Natural killer cell (primary cell): ENCODE measurements around the gene PLAAT2. TPM values are rescaled to one million over a fixed set of nuclear protein-coding genes. Genes with fewer than 3 reads are reported as not detected.

Experiments used
- ATAC-seq, 3 donors: fragments of 150-1000 bp in 2 of 3; fragments of 200-7000 bp in 1 of 3; cut with Tn5 transposase; 1 replicate in 1 of 3; 2 replicates in 2 of 3; pipeline ENCODE4 v1.10.0; 2021; ENCODE audit warnings: mild to moderate bottlenecking in 2 of 3, moderate library complexity in 2 of 3
- DNase-seq, 2 donors: peaks; one replicate each; pipeline versions ENCODE4 v3.0.0 to v3.0.0-alpha.2; 2013 to 2021; ENCODE audit warnings: mixed read lengths in 1 of 2
- H3K27ac ChIP-seq: one replicate; pipeline ENCODE4 v1.5.1; 2013; ENCODE audit warnings: mild to moderate bottlenecking, low read length
- H3K27me3 ChIP-seq: one replicate; pipeline ENCODE4 v1.6.1; 2013; ENCODE audit warnings: low read length; ENCODE audit not compliant: control insufficient read depth, insufficient read depth
- H3K36me3 ChIP-seq: one replicate; pipeline ENCODE4 v1.6.1; 2013; ENCODE audit warnings: low read length; ENCODE audit not compliant: control insufficient read depth, insufficient read depth
- H3K4me1 ChIP-seq: one replicate; pipeline ENCODE4 v1.6.1; 2013; ENCODE audit warnings: low read length; ENCODE audit not compliant: control insufficient read depth, insufficient read depth
- H3K4me3 ChIP-seq: one replicate; pipeline ENCODE4 v1.5.1; 2013; ENCODE audit warnings: low read length
- H3K9me3 ChIP-seq: one replicate; pipeline ENCODE4 v1.6.1; 2013; ENCODE audit warnings: low read length; ENCODE audit not compliant: control insufficient read depth, insufficient read depth
- H3K27ac Mint-ChIP-seq, 2 donors: one replicate each; pipeline ENCODE4 v1.8.0; 2022; ENCODE audit warnings: mild to moderate bottlenecking in 2 of 2, mixed read lengths in 2 of 2, moderate library complexity in 1 of 2
- H3K27me3 Mint-ChIP-seq, 2 donors: one replicate each; pipeline ENCODE4 v1.8.0; 2022; ENCODE audit warnings: low read depth in 2 of 2, mixed read lengths in 2 of 2
- H3K36me3 Mint-ChIP-seq: one replicate; pipeline ENCODE4 v1.8.0; 2022; ENCODE audit warnings: mixed read lengths
- H3K4me1 Mint-ChIP-seq, 2 donors: one replicate each; pipeline ENCODE4 v1.8.0; 2022; ENCODE audit warnings: mixed read lengths in 2 of 2
- H3K4me3 Mint-ChIP-seq: one replicate; pipeline ENCODE4 v1.8.0; 2022; ENCODE audit warnings: mild to moderate bottlenecking, moderate library complexity, mixed read lengths
- H3K9me3 Mint-ChIP-seq, 2 donors: one replicate each; pipeline ENCODE4 v1.8.0; 2022; ENCODE audit warnings: mixed read lengths in 2 of 2
- WGBS: methylation state at CpG from one replicate; pipeline ENCODE4 v1.1.7; 2013; ENCODE audit warnings: missing lambda C conversion rate; ENCODE audit not compliant: insufficient coverage; 5-methylcytosine and 5-hydroxymethylcytosine counted together
- intact Hi-C: fragments of 100-400 bp; cut with micrococcal nuclease; formaldehyde crosslinking; loops from one replicate; pipeline ENCODE4 v1.14.2; 2022
- total RNA-seq, 4 donors: library from RNA; stranded (reverse); fragments of 120-200 nt in 1 of 4; gene quantifications; one replicate each; pipeline versions ENCODE4 v1.2.3 to v1.2.4, GENCODE V29; 2013 to 2022
- TF ChIP-seq, protein P1 (sequence below): fragments of 200-600 bp; IDR thresholded peaks from one replicate; pipeline ENCODE4 v1.8.0; 2022; ENCODE audit warnings: antibody characterized with exemption

Gene PLAAT2
- total RNA-seq, 3 donors from 2014 or later (not counting 1 experiment from before 2014, with no cell fraction given) = 1.6 to 5.6 (median 4.6) TPM

GRCh38 chr11:63557570-63557969 is 5.6 kb downstream of the PLAAT2 start:
- 96% methylated on average over 7 of the region's 7 CpGs for WGBS
- Histone ChIP-seq H3K9me3 (no peaks in the 10 kb centered on the region), H3K4me1 (peaks cover 41% of the 10 kb centered on the region), H3K36me3 (no peaks in the 10 kb centered on the region), H3K4me3 (no peak overlapping the region), H3K27ac (no peak overlapping the region), H3K27me3 (no peaks in the 10 kb centered on the region)
- Mint-ChIP-seq H3K27ac (no peak overlapping the region), H3K36me3 (no peaks in the 10 kb centered on the region), H3K9me3 (no peaks in the 10 kb centered on the region), H3K27me3 (no peaks in the 10 kb centered on the region), H3K4me1 (peaks cover 50 to 52% of the 10 kb centered on the region in 2 donors), H3K4me3 (no peak overlapping the region)
- ATAC-seq = no peak
- intact Hi-C loops = no loop called here
- DNase-seq = no peak
- TF ChIP-seq, protein P1, sequence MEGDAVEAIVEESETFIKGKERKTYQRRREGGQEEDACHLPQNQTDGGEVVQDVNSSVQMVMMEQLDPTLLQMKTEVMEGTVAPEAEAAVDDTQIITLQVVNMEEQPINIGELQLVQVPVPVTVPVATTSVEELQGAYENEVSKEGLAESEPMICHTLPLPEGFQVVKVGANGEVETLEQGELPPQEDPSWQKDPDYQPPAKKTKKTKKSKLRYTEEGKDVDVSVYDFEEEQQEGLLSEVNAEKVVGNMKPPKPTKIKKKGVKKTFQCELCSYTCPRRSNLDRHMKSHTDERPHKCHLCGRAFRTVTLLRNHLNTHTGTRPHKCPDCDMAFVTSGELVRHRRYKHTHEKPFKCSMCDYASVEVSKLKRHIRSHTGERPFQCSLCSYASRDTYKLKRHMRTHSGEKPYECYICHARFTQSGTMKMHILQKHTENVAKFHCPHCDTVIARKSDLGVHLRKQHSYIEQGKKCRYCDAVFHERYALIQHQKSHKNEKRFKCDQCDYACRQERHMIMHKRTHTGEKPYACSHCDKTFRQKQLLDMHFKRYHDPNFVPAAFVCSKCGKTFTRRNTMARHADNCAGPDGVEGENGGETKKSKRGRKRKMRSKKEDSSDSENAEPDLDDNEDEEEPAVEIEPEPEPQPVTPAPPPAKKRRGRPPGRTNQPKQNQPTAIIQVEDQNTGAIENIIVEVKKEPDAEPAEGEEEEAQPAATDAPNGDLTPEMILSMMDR = no peak

GRCh38 chr11:63556404-63557013 is 6.7 kb downstream of the PLAAT2 start:
- WGBS = 89% methylated on average over 7 of the region's 7 CpGs
- intact Hi-C loops = no loop called here
- H3K36me3 Mint-ChIP-seq = no peaks in the 10 kb centered on the region
- H3K9me3 Mint-ChIP-seq = no peaks in the 10 kb centered on the region
- H3K27me3 Mint-ChIP-seq = no peaks in the 10 kb centered on the region
- peaks cover 51% of the 10 kb centered on the region for H3K4me1 ChIP-seq
- no peaks in the 10 kb centered on the region for H3K27me3 ChIP-seq
- peak overlapping the region; percentile 39 to 98 for H3K27ac Mint-ChIP-seq
- TF ChIP-seq, protein P1 = no peak
- H3K27ac ChIP-seq = no peak overlapping the region
- H3K4me3 Mint-ChIP-seq = no peak overlapping the region
- no peaks in the 10 kb centered on the region for H3K36me3 ChIP-seq
- no peak overlapping the region for H3K4me3 ChIP-seq
- peaks cover 60 to 62% of the 10 kb centered on the region in 2 donors for H3K4me1 Mint-ChIP-seq
- no peaks in the 10 kb centered on the region for H3K9me3 ChIP-seq
- no peak for DNase-seq
- ATAC-seq = no peak

DNA sequence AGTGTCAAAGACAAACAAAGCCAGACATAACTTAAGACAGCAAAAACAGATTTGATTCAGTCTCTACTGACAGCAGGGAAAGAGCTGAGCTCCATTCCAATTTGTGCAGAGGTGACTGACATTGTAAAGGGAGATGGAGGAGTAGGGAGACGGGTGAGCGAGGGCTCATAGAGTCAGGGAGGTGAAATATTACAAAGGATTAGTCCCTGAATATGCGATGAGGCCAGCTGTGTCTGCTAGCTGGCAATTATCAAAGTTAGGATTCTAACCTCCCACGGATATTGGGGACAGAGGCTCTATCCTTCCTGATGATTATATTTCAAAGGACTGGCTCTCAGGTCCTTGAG is 8.3 kb downstream of the PLAAT2 start:
- Mint-ChIP-seq H3K4me3 (no peak overlapping the region), H3K9me3 (no peaks in the 10 kb centered on the region), H3K36me3 (no peaks in the 10 kb centered on the region), H3K27ac (peak overlapping the region; percentile 97 to 98), H3K4me1 (peaks cover 56 to 59% of the 10 kb centered on the region in 2 donors), H3K27me3 (no peaks in the 10 kb centered on the region)
- DNase-seq = no peak
- ATAC-seq = no peak
- Histone ChIP-seq H3K36me3 (no peaks in the 10 kb centered on the region), H3K4me3 (no peak overlapping the region), H3K9me3 (no peaks in the 10 kb centered on the region), H3K27me3 (no peaks in the 10 kb centered on the region), H3K4me1 (peaks cover 48% of the 10 kb centered on the region), H3K27ac (peak overlapping the region; percentile 93)
- TF ChIP-seq, protein P1 = no peak
- 96% methylated on average over 4 of the region's 4 CpGs for WGBS
- intact Hi-C loops = loop anchor here (1.0 to 5.0 kb wide), 3 partner anchors 12 to 57 kb away; partner anchors contain the start of gene PLAAT3

DNA sequence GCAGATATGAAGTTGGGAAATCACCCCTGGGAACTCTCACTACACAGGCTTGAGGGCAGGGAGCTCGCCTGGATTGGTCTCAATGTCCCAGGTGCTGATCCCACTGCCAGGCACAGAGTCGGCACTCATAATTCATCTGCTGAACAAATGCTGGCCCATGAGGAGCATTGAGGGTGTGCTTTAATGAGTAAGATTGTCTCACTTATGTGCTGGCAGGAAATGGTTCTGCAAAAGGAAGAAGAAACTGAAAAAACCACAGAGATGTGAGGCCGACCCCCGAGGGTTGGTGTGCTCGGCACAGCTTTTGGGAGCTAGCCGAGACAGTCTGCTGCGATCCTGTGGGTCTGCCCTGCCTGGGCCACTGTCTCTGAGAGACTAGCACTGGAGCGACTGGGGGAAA is 9.4 kb downstream of the PLAAT2 start:
- peaks cover 48% of the 10 kb centered on the region for H3K4me1 ChIP-seq
- peak overlapping the region; percentile 85 for H3K4me3 Mint-ChIP-seq
- no peaks in the 10 kb centered on the region for H3K27me3 Mint-ChIP-seq
- intact Hi-C loops = loop anchor here (1.0 to 5.0 kb wide), 5 partner anchors 14 to 59 kb away; partner anchors contain the start of genes PLAAT3 and PLAAT4
- H3K27me3 ChIP-seq = no peaks in the 10 kb centered on the region
- TF ChIP-seq, protein P1 = no peak
- ATAC-seq = peak; percentile 77 to 86 (median 86)
- 0% methylated on average over 8 of the region's 8 CpGs for WGBS
- H3K4me3 ChIP-seq = no peak overlapping the region
- H3K36me3 ChIP-seq = no peaks in the 10 kb centered on the region
- no peaks in the 10 kb centered on the region for H3K36me3 Mint-ChIP-seq
- DNase-seq = peak; percentile 71 to 80
- no peaks in the 10 kb centered on the region for H3K9me3 ChIP-seq
- peak overlapping the region; percentile 93 for H3K27ac ChIP-seq
- H3K9me3 Mint-ChIP-seq = no peaks in the 10 kb centered on the region
- H3K4me1 Mint-ChIP-seq = peaks cover 58 to 60% of the 10 kb centered on the region in 2 donors
- peak overlapping the region; percentile 97 to 98 for H3K27ac Mint-ChIP-seq
